Mesothelial cell of epicardium (in vitro differentiated cells): Measurements from ENCODE around the gene SH3RF2. TPM values are rescaled to one million over a fixed set of nuclear protein-coding genes. Genes with fewer than 3 reads are reported as not detected.
A peak's percentile ranks its signal among the peaks of the same experiment; 100 is the strongest.

Source experiments
- DNase-seq, 2 experiments: peaks; one replicate each; pipeline ENCODE4 v3.0.0; 2021; ENCODE audit warnings: low spot score in 2 of 2; ENCODE audit not compliant: unreplicated experiment in 2 of 2
- H3K27ac Mint-ChIP-seq: 2 replicates; pipeline ENCODE4 v1.8.0; 2021; ENCODE audit warnings: mixed read lengths
- H3K27me3 Mint-ChIP-seq: 2 replicates; pipeline ENCODE4 v1.8.0; 2021; ENCODE audit warnings: low read depth, mixed read lengths
- H3K36me3 Mint-ChIP-seq: 2 replicates; pipeline ENCODE4 v1.8.0; 2021; ENCODE audit warnings: mixed read lengths
- H3K4me1 Mint-ChIP-seq: 2 replicates; pipeline ENCODE4 v1.8.0; 2021; ENCODE audit warnings: mixed read lengths
- H3K4me3 Mint-ChIP-seq: 2 replicates; pipeline ENCODE4 v1.8.0; 2021; ENCODE audit warnings: mild to moderate bottlenecking, moderate library complexity, mixed read lengths
- H3K9me3 Mint-ChIP-seq: 2 replicates; pipeline ENCODE4 v1.8.0; 2021; ENCODE audit warnings: mixed read lengths
- CTCF ChIP-seq: fragments of 200-600 bp; sonication (generic); IDR thresholded peaks from one replicate; pipeline ENCODE4 v1.5.0; 2021; ENCODE audit warnings: antibody characterized with exemption; ENCODE audit not compliant: unreplicated experiment
- total RNA-seq: library from RNA; stranded (reverse); gene quantifications from 3 replicates; pipeline ENCODE4 v1.2.1, GENCODE V29; 2021

Gene SH3RF2
- total RNA-seq, 1 donor from 2014 or later, result 3.2 TPM

GRCh38 chr5:146076455-146076854 is 140.1 kb downstream of the SH3RF2 start:
- H3K9me3 Mint-ChIP-seq, result no peaks in the 10 kb centered on the region
- no peak overlapping the region for H3K27ac Mint-ChIP-seq
- no peak overlapping the region for H3K4me3 Mint-ChIP-seq
- peaks cover 7% of the 10 kb centered on the region for H3K4me1 Mint-ChIP-seq
- no peaks in the 10 kb centered on the region for H3K36me3 Mint-ChIP-seq
- H3K27me3 Mint-ChIP-seq, result peaks cover 41% of the 10 kb centered on the region
- no peak for TF ChIP-seq CTCF
- no peak for DNase-seq

- H3K4me1 Mint-ChIP-seq, result peaks cover 12% of the 10 kb centered on the region
- peaks cover 29% of the 10 kb centered on the region for H3K27me3 Mint-ChIP-seq
- no peak overlapping the region for H3K27ac Mint-ChIP-seq
- no peak overlapping the region for H3K4me3 Mint-ChIP-seq
- no peak for DNase-seq
- no peaks in the 10 kb centered on the region for H3K36me3 Mint-ChIP-seq
- no peaks in the 10 kb centered on the region for H3K9me3 Mint-ChIP-seq
- TF ChIP-seq CTCF, result no peak
Measured at GRCh38 chr5:146078566-146078965, 142.2 kb downstream of the SH3RF2 start.

GRCh38 chr5:146079695-146080373 is 143.5 kb downstream of the SH3RF2 start:
- no peak for TF ChIP-seq CTCF
- no peak for DNase-seq
- Mint-ChIP-seq H3K27ac (no peak overlapping the region), H3K4me3 (no peak overlapping the region), H3K9me3 (no peaks in the 10 kb centered on the region), H3K36me3 (no peaks in the 10 kb centered on the region), H3K4me1 (peaks cover 12% of the 10 kb centered on the region), H3K27me3 (peaks cover 18% of the 10 kb centered on the region)

- Mint-ChIP-seq H3K27me3 (peaks cover 17% of the 10 kb centered on the region), H3K9me3 (no peaks in the 10 kb centered on the region), H3K4me3 (no peak overlapping the region), H3K27ac (peak overlapping the region; percentile 5), H3K4me1 (peaks cover 12% of the 10 kb centered on the region), H3K36me3 (no peaks in the 10 kb centered on the region)
- no peak for DNase-seq
- TF ChIP-seq CTCF, result no peak
Measured at GRCh38 chr5:146081556-146081955, 145.2 kb downstream of the SH3RF2 start.

GRCh38 chr5:146082798-146083197 is 146.4 kb downstream of the SH3RF2 start:
- no peaks in the 10 kb centered on the region for H3K9me3 Mint-ChIP-seq
- H3K4me1 Mint-ChIP-seq, result peaks cover 11% of the 10 kb centered on the region
- no peaks in the 10 kb centered on the region for H3K36me3 Mint-ChIP-seq
- H3K27me3 Mint-ChIP-seq, result peaks cover 11% of the 10 kb centered on the region
- no peak for TF ChIP-seq CTCF
- no peak overlapping the region for H3K4me3 Mint-ChIP-seq
- no peak overlapping the region for H3K27ac Mint-ChIP-seq
- no peak for DNase-seq
